Stimulated activated CD8-positive, alpha-beta memory T cell treated with anti-CD3 and anti-CD28 coated beads, Interleukin-4, amount 100 ng/mL, for 24 hours (primary cell): ENCODE measurements around the gene EHD3.
"Not testable (repeated sequence)": the region's sequence is repeated elsewhere in the genome, so short reads cannot be mapped to it uniquely, and the experiment has no call there.

Source experiments
- DNase-seq: peaks from one replicate; pipeline ENCODE4 v3.0.0-alpha.2; 2020; ENCODE audit warnings: low read depth

Gene EHD3

GRCh38 chr2:31255911-31256571 lies 22.1 kb downstream of the EHD3 start:
- DNase-seq: no peak

- no peak for DNase-seq
Observed at GRCh38 chr2:31256611-31257382, 22.8 kb downstream of the EHD3 start.

- DNase-seq: no peak
Observed at GRCh38 chr2:31258351-31258750, 24.4 kb downstream of the EHD3 start.

GRCh38 chr2:31259075-31259474 lies 25.1 kb downstream of the EHD3 start:
- DNase-seq: no peak

- no peak for DNase-seq
Observed at GRCh38 chr2:31260870-31261269, 26.9 kb downstream of the EHD3 start.

- DNase-seq: no peak
Observed at GRCh38 chr2:31263636-31264190, 29.8 kb downstream of the EHD3 start.

GRCh38 chr2:31265234-31265633 lies 31.3 kb downstream of the EHD3 start:
- no peak for DNase-seq

GRCh38 chr2:31266804-31267203 lies 32.9 kb downstream of the EHD3 start:
- DNase-seq: no peak

- no peak for DNase-seq
Observed at GRCh38 chr2:31267437-31268120, 33.6 kb downstream of the EHD3 start.

GRCh38 chr2:31268344-31268743 lies 34.4 kb downstream of the EHD3 start:
- DNase-seq: no peak

- no peak for DNase-seq
Observed at GRCh38 chr2:31269087-31269486, 35.1 kb downstream of the EHD3 start.

GRCh38 chr2:31270131-31270530 lies 36.2 kb downstream of the EHD3 start:
- DNase-seq: no peak

GRCh38 chr2:31270822-31271231 lies 36.9 kb downstream of the EHD3 start:
- no peak for DNase-seq

GRCh38 chr2:31271851-31272267 lies 37.9 kb downstream of the EHD3 start:
- no peak for DNase-seq

- no peak for DNase-seq
Observed at GRCh38 chr2:31274401-31275075, 40.6 kb downstream of the EHD3 start.

GRCh38 chr2:31275976-31276375 lies 42.0 kb downstream of the EHD3 start:
- DNase-seq: no peak

- DNase-seq: no peak
Observed at GRCh38 chr2:31277621-31278020, 43.7 kb downstream of the EHD3 start.

- no peak for DNase-seq
Observed at GRCh38 chr2:31282634-31283033, 48.7 kb downstream of the EHD3 start.

- DNase-seq: not testable (repeated sequence)
Observed at GRCh38 chr2:31283193-31283919, 49.4 kb downstream of the EHD3 start.

GRCh38 chr2:31284107-31284506 lies 50.2 kb downstream of the EHD3 start:
- DNase-seq: no peak

GRCh38 chr2:31286230-31286629 lies 52.3 kb downstream of the EHD3 start:
- DNase-seq: no peak
